COR-L47 (cell line): Measurements from ENCODE around the gene DUS3L.
A peak's percentile ranks its signal among the peaks of the same experiment; 100 is the strongest.
"Not testable (repeated sequence)": the region's sequence is repeated elsewhere in the genome, so short reads cannot be mapped to it uniquely, and the experiment has no call there.

Experiments used
- DNase-seq: peaks from one replicate; lab custom pipeline; 2025; lab: John Stamatoyannopoulos, UW

Gene DUS3L

DNA sequence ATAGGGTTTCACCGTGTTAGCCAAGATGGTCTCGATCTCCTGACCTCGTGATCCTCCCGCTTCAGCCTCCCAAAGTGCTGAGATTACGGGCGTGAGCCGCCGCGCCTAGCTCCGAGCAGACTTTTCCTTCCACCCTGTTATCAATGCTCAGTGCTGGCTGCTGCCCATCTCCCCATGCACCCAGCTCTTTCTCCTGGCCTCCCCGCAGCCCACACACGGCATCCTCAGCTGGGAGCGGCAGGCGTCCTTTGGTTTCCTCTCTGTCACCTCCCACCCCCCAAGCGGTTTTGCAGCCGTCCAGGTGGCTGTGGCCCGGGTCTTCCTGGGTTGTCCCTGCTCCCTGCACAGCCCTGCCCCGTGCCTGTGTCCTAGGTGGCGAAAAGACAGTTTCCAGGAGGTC is 18.5 kb downstream of the DUS3L start:
- DNase-seq = no peak

DNA sequence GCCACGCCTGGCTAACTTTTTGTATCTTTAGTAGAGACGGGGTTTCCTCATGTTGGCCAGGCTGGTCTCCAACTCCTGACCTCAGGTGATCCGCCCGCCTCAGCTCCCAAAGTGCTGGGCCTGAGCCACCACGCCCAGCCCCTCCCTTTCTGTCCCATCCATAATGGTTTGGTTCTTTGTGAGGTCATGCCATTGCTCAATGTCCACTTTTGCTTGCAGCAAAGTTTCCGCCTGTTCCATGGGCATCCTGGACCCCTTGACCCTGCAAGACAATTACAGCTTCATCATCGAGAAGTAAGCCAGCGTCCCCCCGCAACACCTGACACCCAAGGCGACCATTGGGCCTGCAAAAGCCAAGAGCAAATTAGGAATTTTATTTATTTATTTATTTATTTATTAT is 23.0 kb downstream of the DUS3L start:
- no peak for DNase-seq

DNA sequence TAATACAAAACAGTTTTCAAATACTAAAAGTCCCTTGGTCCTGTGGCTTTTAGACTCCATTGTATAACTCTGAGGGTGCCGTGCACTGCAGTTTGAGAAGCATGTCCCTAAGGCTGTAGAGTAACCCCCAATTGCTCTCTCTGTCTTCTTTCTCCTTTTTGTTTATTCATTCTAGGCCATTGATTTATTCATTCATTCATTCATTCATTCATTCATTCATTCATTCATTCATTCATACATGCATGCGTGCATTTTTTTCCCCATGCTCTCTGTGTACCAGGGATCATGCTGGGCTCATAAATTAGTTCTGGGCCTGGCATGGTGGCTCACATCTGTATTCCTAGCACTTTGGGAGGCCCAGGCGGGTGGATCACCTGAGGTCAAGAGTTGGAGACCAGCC is 25.7 kb downstream of the DUS3L start:
- DNase-seq = no peak

DNA sequence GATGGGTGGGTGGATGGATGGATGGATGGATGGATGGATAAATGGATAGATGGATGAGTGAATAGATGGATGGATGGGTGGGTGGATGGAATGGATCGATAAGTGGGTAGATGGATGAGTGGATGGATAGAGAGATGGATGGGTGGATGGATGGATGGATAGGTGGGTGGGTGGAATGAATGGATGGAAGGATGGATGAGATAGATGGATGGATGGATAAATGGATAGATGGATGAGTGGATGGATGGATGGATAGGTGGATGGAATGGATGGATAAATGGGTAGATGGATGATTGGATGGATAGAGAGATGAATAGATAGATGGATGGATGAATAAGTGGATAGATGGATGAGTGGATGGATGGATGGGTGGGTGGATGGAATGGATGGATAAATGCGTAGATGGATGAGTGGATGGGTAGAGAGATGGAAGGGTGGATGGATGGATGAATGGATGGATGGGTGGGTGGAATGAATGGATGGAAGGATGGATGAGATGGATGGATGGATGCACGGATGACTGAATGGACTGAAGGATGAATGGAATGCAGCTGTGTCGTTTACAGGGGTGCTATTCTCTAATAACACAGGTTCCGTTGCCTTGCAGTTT is 28.2 kb downstream of the DUS3L start:
- no peak for DNase-seq

DNA sequence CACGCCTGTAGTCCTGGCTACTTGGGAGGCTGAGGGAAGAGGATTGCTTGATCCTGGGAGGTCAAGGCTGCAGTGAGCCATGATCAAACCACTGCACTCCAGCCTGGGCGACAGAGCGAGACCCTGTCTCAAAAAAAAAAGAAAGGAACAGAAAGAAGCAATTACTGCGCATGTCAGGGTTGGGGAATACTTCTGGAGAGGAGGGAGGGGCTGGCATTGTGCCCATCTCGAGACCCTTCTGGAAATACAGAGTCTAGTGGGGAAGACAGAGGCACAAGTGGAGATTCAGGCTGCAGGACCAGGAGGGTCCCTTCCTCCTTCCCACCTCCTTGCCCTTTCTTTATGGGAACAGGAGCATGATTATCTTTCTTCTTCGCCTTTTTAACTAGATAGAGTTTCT is 37.2 kb downstream of the DUS3L start:
- DNase-seq = no peak

DNA sequence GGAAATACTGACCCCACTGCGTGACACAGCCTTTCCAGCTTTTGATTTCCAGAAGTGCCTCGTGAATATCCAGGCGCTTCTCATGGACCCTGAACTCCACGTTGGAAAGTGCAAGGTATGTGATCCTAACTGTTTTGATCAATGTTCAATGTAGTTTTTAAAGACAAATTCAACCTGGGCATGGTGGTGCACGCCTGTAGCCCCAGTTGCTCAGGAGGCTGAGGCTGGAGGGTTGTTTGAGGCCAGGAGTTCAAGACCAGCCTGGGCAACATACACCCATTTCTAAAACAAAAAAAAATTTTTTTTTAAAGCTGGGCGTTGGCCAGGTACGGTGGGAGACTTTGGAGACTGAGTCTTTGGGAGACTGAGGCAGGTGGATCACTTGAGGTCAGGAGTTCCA is 39.3 kb downstream of the DUS3L start:
- DNase-seq = no peak

DNA sequence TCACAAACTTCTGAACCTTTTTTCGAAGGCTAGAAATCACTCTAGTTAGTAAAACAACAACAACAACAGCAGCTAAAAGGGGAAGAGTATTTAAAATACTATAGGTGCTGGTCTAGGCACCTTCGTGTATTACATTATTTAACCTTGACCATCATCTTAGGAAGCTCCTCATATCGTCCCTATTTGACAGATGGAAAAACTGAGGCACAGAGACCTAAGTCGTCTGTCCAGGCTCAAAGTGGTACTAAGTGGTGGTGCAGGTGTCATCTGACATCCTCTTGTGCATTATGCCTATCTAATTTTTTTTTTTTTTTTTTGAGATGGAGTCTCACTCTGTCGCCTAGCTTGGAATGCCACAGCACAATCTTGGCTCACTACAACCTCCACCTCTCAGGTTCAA is 41.5 kb downstream of the DUS3L start:
- DNase-seq = no peak

DNA sequence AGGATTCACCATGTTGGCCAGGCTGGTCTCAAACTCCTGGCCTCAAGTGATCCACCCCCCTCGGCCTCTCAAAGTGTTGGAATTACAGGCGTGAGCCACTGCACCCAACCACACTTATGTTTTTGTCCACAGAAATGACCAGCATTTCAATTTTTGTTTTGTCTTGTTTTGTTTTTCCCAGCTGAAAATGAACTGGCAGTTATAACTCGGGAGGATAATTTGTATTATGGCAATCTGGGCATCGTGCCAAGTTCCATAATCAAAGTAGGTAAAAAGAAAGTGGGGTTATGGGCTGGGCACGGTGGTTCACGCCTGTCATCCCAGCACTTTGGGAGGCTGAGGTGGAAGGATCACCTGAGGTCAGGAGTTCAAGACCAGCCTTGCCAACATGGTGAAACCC is 42.0 kb downstream of the DUS3L start:
- DNase-seq = peak; percentile 55

DNA sequence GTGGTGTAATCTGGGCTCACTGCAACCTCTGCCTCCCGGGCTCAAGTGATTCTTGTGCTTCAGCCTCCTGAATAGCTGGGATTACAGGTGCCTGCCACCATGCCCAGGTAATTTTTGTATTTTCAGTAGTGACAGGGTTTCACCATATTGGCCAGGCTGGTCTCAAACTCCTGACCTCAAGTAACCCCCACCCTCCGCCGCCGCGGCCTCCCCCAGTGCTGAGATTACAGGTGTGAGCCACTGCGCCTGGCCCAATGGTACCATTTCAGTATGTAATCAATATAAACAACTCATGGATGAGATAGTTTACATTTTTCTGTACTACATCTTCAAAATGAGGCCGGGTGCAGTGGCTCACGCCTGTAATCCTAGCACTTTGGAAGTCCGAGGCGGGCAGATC is 46.0 kb downstream of the DUS3L start:
- not testable (repeated sequence) for DNase-seq

DNA sequence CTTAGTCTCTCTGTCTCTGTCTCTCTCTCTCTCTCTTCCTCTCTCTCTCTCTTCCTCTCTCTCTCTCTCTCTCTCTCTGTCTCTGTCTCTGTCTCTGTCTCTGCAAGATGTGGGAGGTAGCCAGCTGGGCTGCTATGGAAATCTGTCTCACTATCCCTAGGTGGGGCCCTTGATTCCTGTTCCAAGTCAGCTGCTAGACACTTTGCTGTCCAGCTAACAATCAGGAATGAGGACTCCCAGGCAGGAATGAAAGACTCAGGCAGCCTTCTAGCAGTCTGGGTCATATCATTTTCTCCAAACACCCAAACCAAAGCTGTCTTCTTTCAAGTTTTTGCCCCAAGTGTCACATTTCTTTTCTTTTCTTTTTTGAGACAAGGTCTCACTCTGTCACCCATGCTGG is 47.3 kb downstream of the DUS3L start:
- DNase-seq = no peak

DNA sequence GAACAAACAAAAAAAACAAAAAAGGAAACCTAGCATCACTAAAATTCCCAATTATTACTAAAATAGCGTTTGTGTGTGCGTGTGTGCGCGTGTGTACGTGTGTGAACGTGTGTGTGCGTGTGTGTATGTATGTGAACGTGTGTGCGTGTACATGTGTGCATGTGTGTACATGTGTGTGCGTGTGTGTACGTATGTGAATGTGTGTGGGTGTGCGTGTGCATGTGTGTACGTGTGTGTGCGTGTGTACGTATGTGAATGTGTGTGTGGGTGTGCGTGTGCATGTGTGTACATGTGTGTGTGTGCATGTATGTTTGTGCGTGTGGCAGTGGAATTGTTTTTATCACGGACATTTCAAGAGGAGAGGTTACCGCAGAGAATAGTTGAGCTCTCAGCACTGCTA is 48.9 kb downstream of the DUS3L start:
- DNase-seq = no peak

DNA sequence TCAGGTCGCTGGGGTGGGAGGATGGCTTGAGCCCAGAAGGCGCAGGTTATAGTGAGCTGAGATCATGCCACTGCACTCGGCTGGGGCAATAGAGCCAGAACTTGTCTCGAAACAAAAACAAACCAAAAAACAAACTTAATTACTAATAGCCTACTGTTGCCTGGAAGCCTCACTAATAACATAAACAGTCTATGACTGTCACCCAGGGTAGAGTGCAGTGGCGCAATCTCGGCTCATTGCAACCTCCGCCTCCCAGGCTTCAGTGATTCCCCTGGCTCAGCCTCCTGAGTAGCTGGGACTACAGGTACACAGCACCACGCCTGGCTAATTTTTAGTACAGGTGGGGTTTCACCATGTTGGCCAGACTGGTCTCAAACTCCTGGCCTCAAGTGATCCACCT is 52.5 kb downstream of the DUS3L start:
- no peak for DNase-seq
